Neural crest cell (in vitro differentiated cells): ENCODE results near the gene CACNA1E. TPM values are rescaled to one million over a fixed set of nuclear protein-coding genes. Genes with fewer than 3 reads are reported as not detected.
"Not testable (repeated sequence)": the region's sequence is repeated elsewhere in the genome, so short reads cannot be mapped to it uniquely, and the experiment has no call there.

ENCODE experiments used
- DNase-seq: peaks from one replicate; pipeline ENCODE4 v3.0.0; 2021; ENCODE audit warnings: low read depth, mixed read lengths, low spot score
- H3K27ac Mint-ChIP-seq: one replicate; pipeline ENCODE4 v1.8.0; 2021; ENCODE audit warnings: mild to moderate bottlenecking, mixed read lengths; ENCODE audit not compliant: unreplicated experiment
- H3K27me3 Mint-ChIP-seq: 2 replicates; pipeline ENCODE4 v1.8.0; 2021; ENCODE audit warnings: low read depth, mild to moderate bottlenecking, mixed read lengths
- H3K36me3 Mint-ChIP-seq: 2 replicates; pipeline ENCODE4 v1.8.0; 2021; ENCODE audit warnings: low read depth, mild to moderate bottlenecking, mixed read lengths
- H3K4me1 Mint-ChIP-seq: 2 replicates; pipeline ENCODE4 v1.8.0; 2021; ENCODE audit warnings: mixed read lengths
- H3K4me3 Mint-ChIP-seq: one replicate; pipeline ENCODE4 v1.8.0; 2021; ENCODE audit warnings: mild to moderate bottlenecking, mixed read lengths
- H3K9me3 Mint-ChIP-seq: 2 replicates; pipeline ENCODE4 v1.8.0; 2021; ENCODE audit warnings: mixed read lengths
- CTCF ChIP-seq: fragments of 200-600 bp; sonication (generic); conservative IDR thresholded peaks from 2 replicates; pipeline ENCODE4 v1.5.0; 2021; ENCODE audit warnings: antibody characterized with exemption, mild to moderate bottlenecking
- total RNA-seq: library from RNA; stranded (reverse); gene quantifications from 2 replicates; pipeline ENCODE4 v1.2.1, GENCODE V29; 2021

CACNA1E gene
- total RNA-seq, 1 donor from 2014 or later: 1.3 TPM

- DNase-seq: no peak
- Mint-ChIP-seq H3K27me3 (peaks cover 4% of the 10 kb centered on the region), H3K4me3 (no peak overlapping the region), H3K36me3 (peaks cover 9% of the 10 kb centered on the region), H3K27ac (no peak overlapping the region), H3K9me3 (peaks cover 8% of the 10 kb centered on the region), H3K4me1 (no peaks in the 10 kb centered on the region)
- TF ChIP-seq CTCF: no peak
These were observed 48.1 kb downstream of the CACNA1E start for GRCh38 chr1:181531441-181531840.

GRCh38 chr1:181531951-181532600 lies 48.8 kb downstream of the CACNA1E start:
- Mint-ChIP-seq H3K9me3 (peaks cover 8% of the 10 kb centered on the region), H3K4me3 (no peak overlapping the region), H3K4me1 (no peaks in the 10 kb centered on the region), H3K27ac (no peak overlapping the region), H3K27me3 (no peaks in the 10 kb centered on the region), H3K36me3 (peaks cover 9% of the 10 kb centered on the region)
- no peak for DNase-seq
- TF ChIP-seq CTCF: no peak

DNA sequence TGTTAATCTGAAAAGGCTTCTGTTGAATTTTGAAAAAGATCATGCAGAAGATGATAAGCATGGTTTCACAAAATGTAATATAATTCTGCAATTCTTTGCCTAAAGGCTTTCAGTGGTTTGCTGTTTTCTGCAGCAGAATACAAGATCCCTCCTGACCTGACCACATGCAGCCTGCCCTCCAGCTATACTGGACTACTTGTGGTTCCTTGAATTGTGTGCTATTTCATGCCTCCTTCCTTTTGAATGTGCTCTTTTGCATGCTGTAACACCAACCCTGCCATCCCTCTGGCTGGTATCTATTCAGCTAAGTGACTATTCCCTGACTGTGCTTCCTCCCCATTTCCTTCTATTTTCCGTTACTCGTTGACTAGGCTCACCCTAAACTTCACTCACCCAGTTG lies 55.5 kb downstream of the CACNA1E start:
- no peak for DNase-seq
- no peak for TF ChIP-seq CTCF
- no peak overlapping the region for H3K4me3 Mint-ChIP-seq
- H3K27me3 Mint-ChIP-seq: peaks cover 9% of the 10 kb centered on the region
- H3K27ac Mint-ChIP-seq: no peak overlapping the region
- H3K4me1 Mint-ChIP-seq: no peaks in the 10 kb centered on the region
- H3K9me3 Mint-ChIP-seq: no peaks in the 10 kb centered on the region
- no peaks in the 10 kb centered on the region for H3K36me3 Mint-ChIP-seq

GRCh38 chr1:181541458-181541857 lies 58.1 kb downstream of the CACNA1E start:
- Mint-ChIP-seq H3K36me3 (no peaks in the 10 kb centered on the region), H3K27me3 (peaks cover 13% of the 10 kb centered on the region), H3K9me3 (no peaks in the 10 kb centered on the region), H3K27ac (no peak overlapping the region), H3K4me1 (no peaks in the 10 kb centered on the region), H3K4me3 (no peak overlapping the region)
- DNase-seq: no peak
- TF ChIP-seq CTCF: no peak

DNA sequence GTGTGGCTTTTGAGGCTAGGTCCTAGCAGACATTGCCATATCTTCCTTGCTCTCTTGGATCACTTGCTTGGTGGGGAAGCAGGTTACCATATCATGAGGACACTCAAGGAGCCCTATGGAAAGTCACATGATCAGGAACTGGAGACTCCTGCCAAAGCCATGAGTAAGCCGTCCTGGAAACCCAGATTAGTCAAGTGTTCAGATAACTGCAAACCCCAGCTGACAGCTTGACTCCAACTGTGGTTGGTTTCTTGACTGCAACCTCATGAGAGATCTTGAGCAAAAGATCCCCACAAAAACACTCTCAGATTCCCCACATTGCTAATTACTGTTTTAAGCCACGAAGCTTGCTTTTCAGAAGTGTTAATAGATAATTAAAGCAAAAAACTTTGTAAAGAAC lies 58.6 kb downstream of the CACNA1E start:
- Mint-ChIP-seq H3K9me3 (no peaks in the 10 kb centered on the region), H3K4me3 (no peak overlapping the region), H3K27me3 (peaks cover 16% of the 10 kb centered on the region), H3K36me3 (no peaks in the 10 kb centered on the region), H3K27ac (no peak overlapping the region), H3K4me1 (no peaks in the 10 kb centered on the region)
- TF ChIP-seq CTCF: no peak
- DNase-seq: no peak

DNA sequence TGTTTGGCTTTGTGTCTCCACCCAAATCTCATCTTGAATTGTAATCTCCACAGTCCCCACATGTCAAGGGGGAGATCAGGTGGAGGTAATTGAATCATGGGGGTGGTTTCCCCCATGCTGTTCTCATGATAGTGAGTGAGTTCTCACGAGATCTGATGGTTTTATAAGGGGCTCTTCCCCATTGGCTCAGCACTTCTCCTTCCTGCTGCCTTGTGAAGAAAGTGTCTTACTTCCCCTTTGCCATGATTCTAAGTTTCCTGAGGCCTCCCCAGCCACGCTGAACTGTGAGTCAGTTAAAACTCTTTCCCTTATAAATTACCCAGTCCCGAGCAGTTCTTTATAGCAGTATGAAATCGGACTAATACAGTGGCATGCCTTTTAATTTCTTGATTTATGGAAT lies 59.1 kb downstream of the CACNA1E start:
- H3K4me1 Mint-ChIP-seq, DNase-seq, H3K4me3 Mint-ChIP-seq, H3K27ac Mint-ChIP-seq, H3K9me3 Mint-ChIP-seq, H3K36me3 Mint-ChIP-seq: not testable (repeated sequence)
- H3K27me3 Mint-ChIP-seq: peaks cover 14% of the 10 kb centered on the region
